Measurements from ENCODE around the gene FLT3. TPM values are rescaled to one million over a fixed set of nuclear protein-coding genes. Genes with fewer than 3 reads are reported as not detected.

FLT3 gene
- total and polyA plus RNA-seq, 9 of the 15 experiments (the other 6 are each of a cell fraction or from before 2014, with no cell fraction given) = not detected

GRCh38 chr13:28031220-28031895 lies 69.0 kb downstream of the FLT3 start:
- Histone ChIP-seq H3K4me2 (ENCODE audit: insufficient read depth, low read length) (no peak overlapping the region), H3K36me3 (ENCODE audit: control insufficient read depth, insufficient read depth, low read length) (no peaks in the 10 kb centered on the region), H3K9me1 (ENCODE audit: control insufficient read depth, insufficient read depth, low read length) (no peaks in the 10 kb centered on the region), H2AFZ (ENCODE audit: low read depth, low read length) (no peak overlapping the region), H3K27ac (ENCODE audit: extremely low read depth, low read depth, low read length) (no peak overlapping the region), H4K20me1 (replicated peaks; ENCODE audit: control insufficient read depth, insufficient read depth, low read length) (no peaks in the 10 kb centered on the region), H3K27me3 (ENCODE audit: control insufficient read depth in 2 of 2, insufficient read depth in 2 of 2, low read length in 2 of 2) (peaks cover 7 to 16% of the 10 kb centered on the region in 2 experiments), H3K79me2 (ENCODE audit: control insufficient read depth, insufficient read depth, low read length) (no peaks in the 10 kb centered on the region), H3K4me1 (replicated peaks in 1 of 2; ENCODE audit: control insufficient read depth in 2 of 2, insufficient read depth in 2 of 2, low read length in 2 of 2) (no peaks in the 10 kb centered on the region), H3K4me3 (no peak overlapping the region), H3K9ac (ENCODE audit: insufficient read depth in 1 of 2, low read depth in 2 of 2, low read length in 2 of 2) (no peak overlapping the region), H3K9me3 (replicated peaks; ENCODE audit: control insufficient read depth, insufficient read depth, low read depth, low read length) (no peaks in the 10 kb centered on the region)
- CTCF ChIA-PET (ENCODE audit: low intra/inter-chr PET ratio) = no interaction called here
- 0% methylated on average over 8 of the region's 10 CpGs for WGBS (ENCODE audit: insufficient coverage, low coverage, missing lambda C conversion rate)
- intact Hi-C loops (cut with micrococcal nuclease) (no loop called here), in situ Hi-C loops (cut with MboI) (no loop called here)
- POLR2A ChIA-PET = no interaction called here
- BruUV-seq (replicated peaks) = no TSS peak
- no peak for TF ChIP-seq ZNF639 (CRISPR knock-in tag; conservative IDR thresholded peaks at IDR 0.05 in 1 of 2, IDR thresholded peaks at IDR 0.05 in 1 of 2)
- TF ChIP-seq GTF2B (IDR thresholded peaks at IDR 0.05; ENCODE audit: extremely low read depth, insufficient read length) = no peak
- TF ChIP-seq PTTG1 (tag; IDR thresholded peaks at IDR 0.05; ENCODE audit: low read depth) = no peak
- TF ChIP-seq MXI1 (IDR thresholded peaks at IDR 0.05; ENCODE audit: low read depth, low read length) = no peak
- TF ChIP-seq TFAM (CRISPR knock-in tag; conservative IDR thresholded peaks at IDR 0.05) = no peak
- no peak for TF ChIP-seq ZNF695 (CRISPR knock-in tag; IDR thresholded peaks at IDR 0.05)
- no peak for TF ChIP-seq MECOM (CRISPR knock-in tag; IDR thresholded peaks at IDR 0.05)
- TF ChIP-seq PBX2 (CRISPR knock-in tag; IDR thresholded peaks at IDR 0.05; ENCODE audit: low read depth) = no peak
- no peak for TF ChIP-seq PBX2 (tag; conservative IDR thresholded peaks at IDR 0.05; ENCODE audit: low read depth)
- TF ChIP-seq TAL1 (IDR thresholded peaks at IDR 0.05) = no peak
- no peak for TF ChIP-seq ZNF212 (CRISPR knock-in tag; IDR thresholded peaks at IDR 0.05)
- no peak for TF ChIP-seq ZNF445 (CRISPR knock-in tag; IDR thresholded peaks at IDR 0.05; ENCODE audit: low read depth)
- TF ChIP-seq DEAF1 (CRISPR knock-in tag; IDR thresholded peaks at IDR 0.05) = no peak
- TF ChIP-seq ZKSCAN8 (CRISPR knock-in tag; IDR thresholded peaks at IDR 0.05) = no peak
- TF ChIP-seq ZNF778 (CRISPR knock-in tag; IDR thresholded peaks at IDR 0.05) = no peak
- no peak for TF ChIP-seq EZH2 (IDR thresholded peaks at IDR 0.05; ENCODE audit: borderline replicate concordance, low read depth, low read length)
- DNase-seq (ENCODE audit: extremely low read depth in 1 of 4, low spot score in 3 of 4) (no peak), ATAC-seq (no peak), FAIRE-seq (no peak)

Data from K562 (cell line).